Measurements from ENCODE around the gene PRSS22. TPM values are rescaled to one million over a fixed set of nuclear protein-coding genes. Genes with fewer than 3 reads are reported as not detected.

Gene PRSS22
- total and polyA plus RNA-seq, 2 experiments from 2014 or later, result 1.3 to 2.0 TPM

- TF ChIP-seq ZNF462 (CRISPR knock-in tag; IDR thresholded peaks at IDR 0.05) (no peak), ZNF331 (CRISPR knock-in tag; IDR thresholded peaks at IDR 0.05; ENCODE audit: low read depth) (no peak), ETS1 (IDR thresholded peaks at IDR 0.05) (no peak)
Measured at GRCh38 chr16:2874032-2874911, 16.3 kb upstream of the PRSS22 start (continued).

GRCh38 chr16:2871926-2872325, 14.0 kb upstream of the PRSS22 start:
- H3K27me3 ChIP-seq (ENCODE audit: insufficient read depth), result peaks cover 24% of the 10 kb centered on the region
- H3K27me3 Mint-ChIP-seq (ENCODE audit: insufficient read depth, low read depth, poor library complexity), result peaks cover 9% of the 10 kb centered on the region
- no peak for TF ChIP-seq STAT1 (IDR thresholded peaks at IDR 0.05; ENCODE audit: unreplicated experiment)
- TF ChIP-seq ZNF462 (CRISPR knock-in tag; IDR thresholded peaks at IDR 0.05), result no peak
- no peak for TF ChIP-seq EZH2phosphoT487 (IDR thresholded peaks at IDR 0.05; ENCODE audit: unreplicated experiment)
- TF ChIP-seq JUNB (IDR thresholded peaks at IDR 0.05; ENCODE audit: unreplicated experiment), result no peak

More at GRCh38 chr16:2871926-2872325, 14.0 kb upstream of the PRSS22 start:
- no peaks in the 10 kb centered on the region; the same call in 1 of the 2 replicates for H3K9me2 ChIP-seq (ENCODE audit: insufficient read depth)
- H3K9me3 Mint-ChIP-seq, result no peaks in the 10 kb centered on the region; the same call in 2 of the 3 replicates
- no peak overlapping the region for H3K27ac Mint-ChIP-seq
- ATAC-seq (no peak), DNase-seq (ENCODE audit: low spot score) (no peak)
- H4K20me1 ChIP-seq (replicated peaks; ENCODE audit: insufficient read depth), result no peaks in the 10 kb centered on the region
- H3K36me3 Mint-ChIP-seq (ENCODE audit: low read depth), result no peaks in the 10 kb centered on the region
- peaks cover 2% of the 10 kb centered on the region; the same call in 1 of the 3 replicates for H3K4me1 Mint-ChIP-seq
- no peak overlapping the region for H3K4me3 ChIP-seq
- H2AFZ ChIP-seq, result no peak overlapping the region
- H3F3A ChIP-seq (replicated peaks; ENCODE audit: low read depth), result 0 out of 2 replicates have a peak, but pooled peaks cover 2% of the 10 kb centered on the region
- no peak overlapping the region for H3K4me3 Mint-ChIP-seq
- no peaks in the 10 kb centered on the region for H3K79me2 ChIP-seq (replicated peaks; ENCODE audit: insufficient read depth)
- no peak overlapping the region for H3K27ac ChIP-seq (ENCODE audit: low read depth)
- H3K4me1 ChIP-seq (ENCODE audit: insufficient read depth), result peaks cover 10% of the 10 kb centered on the region; the same call in 1 of the 2 replicates
- H3K4me2 ChIP-seq, result no peak overlapping the region
- H3K36me3 ChIP-seq (ENCODE audit: insufficient read depth), result no peaks in the 10 kb centered on the region

All from GM23338 (cell line).